Lower leg skin (tissue), 3 donors: ENCODE measurements around the gene RYR2.

Source experiments
- CTCF ChIP-seq, 3 donors: fragments of 450-650 bp; IDR thresholded peaks; one replicate each; pipeline ENCODE4 v1.5.1; 2016; ENCODE audit warnings: antibody characterized with exemption in 3 of 3, mild to moderate bottlenecking in 3 of 3, moderate library complexity in 2 of 3
- POLR2A ChIP-seq, 2 donors: fragments of 450-650 bp; IDR thresholded peaks; one replicate each; pipeline ENCODE4 v1.6.1; 2016 to 2017; ENCODE audit warnings: antibody characterized with exemption in 2 of 2, mild to moderate bottlenecking in 1 of 2, moderate library complexity in 1 of 2

- no peak for TF ChIP-seq CTCF (IDR thresholded peaks at IDR 0.05)
- TF ChIP-seq POLR2A (IDR thresholded peaks at IDR 0.05), result no peak
Measured at GRCh38 chr1:237108297-237109040, 66.5 kb downstream of the RYR2 start.
